SH-SY5Y (cell line): ENCODE data around the gene POU2F1.

Experiments used
- GATA2 ChIP-seq: IDR thresholded peaks from 2 replicates; pipeline ENCODE4 v1.6.1; 2011; ENCODE audit warnings: mild to moderate bottlenecking, low read depth, low read length
- GATA3 ChIP-seq: IDR thresholded peaks from 2 replicates; pipeline ENCODE4 v1.6.1; 2011; ENCODE audit warnings: low read depth, mild to moderate bottlenecking, low read length, moderate library complexity

DNA sequence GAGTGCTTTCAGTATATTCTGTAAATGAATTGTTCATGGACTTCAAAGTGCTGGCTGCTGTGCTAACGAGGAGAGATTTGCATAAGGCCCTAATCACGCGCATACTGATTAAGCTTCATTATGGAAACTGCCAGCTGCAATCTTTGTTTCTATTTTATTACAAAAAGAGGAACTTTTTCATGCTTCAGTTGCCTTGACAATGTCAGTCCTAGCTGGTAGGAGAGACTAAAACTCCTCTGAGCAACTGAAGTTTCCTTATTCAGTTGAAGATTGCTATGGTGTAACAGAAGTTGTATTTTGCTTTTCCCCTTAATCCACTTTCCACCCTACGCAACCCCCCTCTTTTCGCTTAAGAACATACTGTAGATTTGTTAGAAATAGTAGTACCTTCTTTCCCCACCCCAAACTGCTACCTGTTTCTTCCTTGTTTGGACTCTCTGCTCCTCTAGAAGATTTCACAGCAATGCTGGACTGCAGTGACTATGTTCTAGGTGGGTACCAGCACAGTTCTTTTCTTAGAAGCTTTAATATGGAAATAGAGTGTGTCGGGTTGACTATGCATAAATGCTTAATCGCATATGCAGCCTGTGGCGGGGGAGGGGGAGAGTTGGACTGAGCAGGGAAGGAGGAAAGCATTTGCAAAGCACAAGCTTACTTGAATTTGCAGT is 108.3 kb downstream of the POU2F1 start:
- no peak for TF ChIP-seq GATA2
- TF ChIP-seq GATA3, result no peak
